Testis (tissue), 2 donors: Measurements from ENCODE around the gene TBC1D5.

Experiments used
- CTCF ChIP-seq, 3 experiments: fragments of 450-650 bp in 2 of 3; fragments of 200-600 bp in 1 of 3; sonication (generic) in 1 of 3; IDR thresholded peaks; one replicate each; pipeline ENCODE4 v1.5.1; 2016 to 2019; ENCODE audit warnings: antibody characterized with exemption in 3 of 3, mild to moderate bottlenecking in 2 of 3, moderate library complexity in 1 of 3
- POLR2A ChIP-seq: fragments of 450-650 bp; IDR thresholded peaks from one replicate; pipeline ENCODE4 v1.6.1; 2017; ENCODE audit warnings: antibody characterized with exemption, mild to moderate bottlenecking, moderate library complexity

GRCh38 chr3:17207019-17207418 is 535.4 kb downstream of the TBC1D5 start:
- TF ChIP-seq CTCF (IDR thresholded peaks at IDR 0.05): no peak
- no peak for TF ChIP-seq POLR2A
